Right ventricle myocardium superior (tissue), 1 donor: Measurements from ENCODE around the gene GNE. TPM values are rescaled to one million over a fixed set of nuclear protein-coding genes. Genes with fewer than 3 reads are reported as not detected.
A peak's percentile ranks its signal among the peaks of the same experiment; 100 is the strongest.
"Not testable (repeated sequence)": the region's sequence is repeated elsewhere in the genome, so short reads cannot be mapped to it uniquely, and the experiment has no call there.

Source experiments
- ATAC-seq: fragments of 200-7000 bp; cut with Tn5 transposase; one replicate; pipeline ENCODE4 v1.9.1; 2020; ENCODE audit warnings: mild to moderate bottlenecking; ENCODE audit not compliant: poor library complexity
- DNase-seq: peaks from one replicate; pipeline ENCODE4 v3.0.0-alpha.2; 2020
- intact Hi-C: fragments of 100-400 bp; cut with DNase I; formaldehyde crosslinking; loops from one replicate; pipeline ENCODE4 v1.11.2; 2022
- long read RNA-seq: library from polyadenylated mRNA; unstranded; transcript quantifications from one replicate; pipeline ENCODE4 v2.0.0, GENCODE V29; 2021
- total RNA-seq: library from RNA; stranded (reverse); fragmentation: NEBNext Ultra II Directional; extraction: Animal tissue kit (Norgen Biotek cat#: 25700); gene quantifications from one replicate; pipeline ENCODE4 v1.2.1, GENCODE V29; 2021
- donor health status: DM: no; HTN: yes; CAD: no; lungs with severe emphysema.

GNE gene, protein sequence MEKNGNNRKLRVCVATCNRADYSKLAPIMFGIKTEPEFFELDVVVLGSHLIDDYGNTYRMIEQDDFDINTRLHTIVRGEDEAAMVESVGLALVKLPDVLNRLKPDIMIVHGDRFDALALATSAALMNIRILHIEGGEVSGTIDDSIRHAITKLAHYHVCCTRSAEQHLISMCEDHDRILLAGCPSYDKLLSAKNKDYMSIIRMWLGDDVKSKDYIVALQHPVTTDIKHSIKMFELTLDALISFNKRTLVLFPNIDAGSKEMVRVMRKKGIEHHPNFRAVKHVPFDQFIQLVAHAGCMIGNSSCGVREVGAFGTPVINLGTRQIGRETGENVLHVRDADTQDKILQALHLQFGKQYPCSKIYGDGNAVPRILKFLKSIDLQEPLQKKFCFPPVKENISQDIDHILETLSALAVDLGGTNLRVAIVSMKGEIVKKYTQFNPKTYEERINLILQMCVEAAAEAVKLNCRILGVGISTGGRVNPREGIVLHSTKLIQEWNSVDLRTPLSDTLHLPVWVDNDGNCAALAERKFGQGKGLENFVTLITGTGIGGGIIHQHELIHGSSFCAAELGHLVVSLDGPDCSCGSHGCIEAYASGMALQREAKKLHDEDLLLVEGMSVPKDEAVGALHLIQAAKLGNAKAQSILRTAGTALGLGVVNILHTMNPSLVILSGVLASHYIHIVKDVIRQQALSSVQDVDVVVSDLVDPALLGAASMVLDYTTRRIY
- 12.4 TPM for total RNA-seq
- long read RNA-seq, full-length matches to known transcripts: 1 of 2 reads
- long read RNA-seq, partial matches to known transcripts: 1 of 2 reads
- long read RNA-seq, other reads (novel, unspliced or antisense): 0 of 2 reads

DNA sequence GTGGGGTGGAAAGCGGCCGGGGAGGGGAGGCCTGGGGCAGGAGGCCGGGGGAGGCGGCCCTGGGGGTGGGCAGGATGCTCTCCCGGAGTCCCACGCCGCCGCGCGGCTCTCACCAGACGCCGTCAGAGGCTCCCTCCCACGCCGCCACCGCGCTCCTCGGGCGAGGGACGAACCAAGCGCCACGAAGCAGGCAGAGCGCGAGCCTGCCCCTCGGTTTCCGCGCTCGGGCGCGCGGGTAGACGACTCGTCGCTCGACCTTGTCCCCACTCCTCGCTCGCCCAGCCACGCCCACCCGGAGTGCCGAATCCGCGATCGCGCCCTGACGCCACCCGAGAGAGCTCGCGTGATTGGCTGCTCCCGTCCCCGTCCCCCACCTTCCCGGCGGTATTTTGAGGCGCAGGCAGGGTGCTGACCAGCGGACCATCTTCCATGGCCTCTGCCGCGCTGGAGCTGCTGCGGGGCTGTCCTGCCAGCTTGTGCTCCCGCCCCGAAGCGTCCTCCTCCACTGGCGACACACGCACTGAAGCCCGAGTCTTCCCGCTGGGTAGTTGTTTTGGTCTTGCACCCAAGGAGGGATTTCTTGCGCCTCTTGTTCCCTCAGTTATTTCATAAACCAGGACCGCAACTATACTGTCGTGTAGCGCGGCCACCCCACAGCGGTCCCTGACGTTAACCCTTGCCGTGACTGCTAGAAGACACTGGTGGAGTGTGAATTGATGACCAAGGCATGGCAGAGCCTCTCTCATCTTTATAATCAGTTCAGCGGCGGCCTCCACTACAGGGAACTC, at the start of gene GNE:
Gene GNE, minus strand, starts transcription at position 241 of the 788 bp plus-strand sequence. CDS start 9,093 bp downstream, outside the sequence.
- intact Hi-C loops: loop anchor here (5.0 kb wide), 1 partner anchor 69 kb away; no protein-coding TSS in a partner anchor
- DNase-seq: peak; percentile 99
- peak; percentile 99 for ATAC-seq

DNA sequence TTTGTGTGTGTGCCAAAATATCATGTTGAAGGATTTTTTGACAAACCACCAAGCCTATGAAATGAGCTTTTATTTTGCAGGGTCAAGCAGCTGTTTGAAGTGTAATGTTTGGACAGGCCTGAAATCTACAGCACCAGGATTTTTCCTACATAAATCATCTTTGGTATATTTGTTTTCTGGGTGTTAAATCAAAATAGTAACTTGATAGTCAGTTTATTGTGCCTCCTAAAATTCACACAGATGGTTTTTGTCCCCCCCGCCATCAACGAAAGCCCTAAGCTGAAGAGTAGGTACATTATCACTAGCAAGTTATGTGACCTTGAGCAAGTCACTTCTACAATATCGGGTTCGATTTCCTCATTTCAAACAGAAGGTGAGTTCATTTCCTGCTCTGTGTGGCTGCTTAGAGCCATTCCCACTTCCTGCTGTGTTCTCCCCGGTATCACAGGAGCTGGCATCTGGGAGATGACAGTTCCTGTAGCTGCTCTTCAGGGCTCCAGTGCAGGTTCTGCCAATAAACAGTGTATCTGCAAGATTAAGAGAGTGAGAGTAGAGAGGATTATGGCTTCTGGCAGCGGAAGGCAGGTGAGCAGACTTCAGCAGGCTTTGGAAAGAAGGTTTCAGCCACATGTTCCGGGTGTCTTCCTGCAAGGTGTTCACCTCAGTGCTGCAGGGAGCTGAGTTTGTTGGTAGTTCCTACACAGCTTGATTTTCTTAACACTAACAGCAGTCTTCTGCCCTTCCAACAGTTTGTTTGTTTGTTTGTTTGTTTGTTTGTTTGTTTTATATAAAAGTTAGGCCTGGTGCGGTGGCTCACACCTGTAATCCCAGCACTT, 48.4 kb upstream of the GNE start:
- DNase-seq (no peak), ATAC-seq (no peak)
- intact Hi-C loops: no loop called here

DNA sequence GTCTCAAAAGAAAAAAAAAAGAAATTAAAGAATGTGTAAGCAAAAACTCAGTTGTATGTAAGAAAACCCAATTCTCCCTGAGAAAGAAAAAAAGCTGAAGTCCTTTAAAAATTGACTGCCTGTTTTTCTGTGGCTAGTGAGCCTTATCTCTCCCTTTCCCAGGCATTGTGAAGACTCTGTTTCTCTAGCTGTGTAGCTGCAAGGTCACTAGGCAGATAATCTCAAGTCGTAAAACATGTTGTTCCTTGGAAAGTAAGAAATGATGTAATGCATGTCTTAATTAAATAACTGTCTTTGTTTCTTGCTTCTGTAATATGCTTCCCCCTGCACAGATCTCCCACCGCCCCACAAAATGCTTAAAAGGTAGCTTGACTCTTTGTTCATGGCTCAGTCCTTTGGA, 46.1 kb upstream of the GNE start:
- intact Hi-C loops, ATAC-seq, DNase-seq: not testable (repeated sequence)

DNA sequence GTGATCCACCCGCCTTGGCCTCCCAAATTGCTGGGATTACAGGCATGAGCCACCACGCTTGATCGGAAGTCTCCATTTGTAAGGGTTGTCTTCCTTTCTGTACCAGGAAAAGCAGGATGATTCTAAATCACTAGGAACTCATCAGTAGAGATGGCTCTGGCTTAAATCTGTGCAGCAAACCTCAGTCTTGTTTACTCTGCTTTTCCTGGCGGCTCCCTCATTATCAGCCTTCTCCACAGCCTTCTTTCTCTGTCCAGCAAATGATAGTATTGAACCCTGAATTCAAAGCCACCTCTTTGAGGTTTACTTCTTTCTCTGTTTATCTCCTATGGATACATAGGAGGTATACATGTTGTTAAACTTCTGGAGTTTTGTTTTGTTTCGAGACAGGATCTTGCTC, 43.0 kb upstream of the GNE start:
- no peak for DNase-seq
- intact Hi-C loops: no loop called here
- no peak for ATAC-seq

DNA sequence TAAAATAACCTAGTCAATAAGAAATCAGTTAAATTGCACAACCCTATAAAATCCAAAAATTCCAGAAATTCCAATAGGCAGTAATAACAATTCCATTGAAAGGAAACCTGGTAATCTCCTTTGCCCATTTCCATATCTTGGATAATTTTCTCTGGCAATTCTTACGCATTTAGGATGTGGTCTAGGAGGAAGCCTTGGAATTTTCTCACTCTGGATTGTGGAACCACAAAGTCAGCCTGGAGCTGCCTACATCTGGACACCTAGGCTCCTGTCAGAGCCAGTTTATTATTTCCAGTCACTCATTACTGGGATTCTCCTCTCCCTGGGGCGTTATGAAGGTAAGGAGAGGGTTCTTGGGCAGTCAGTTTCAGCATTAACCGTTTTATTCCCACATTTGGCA, 40.3 kb upstream of the GNE start:
- DNase-seq (no peak), ATAC-seq (no peak)
- intact Hi-C loops: no loop called here

DNA sequence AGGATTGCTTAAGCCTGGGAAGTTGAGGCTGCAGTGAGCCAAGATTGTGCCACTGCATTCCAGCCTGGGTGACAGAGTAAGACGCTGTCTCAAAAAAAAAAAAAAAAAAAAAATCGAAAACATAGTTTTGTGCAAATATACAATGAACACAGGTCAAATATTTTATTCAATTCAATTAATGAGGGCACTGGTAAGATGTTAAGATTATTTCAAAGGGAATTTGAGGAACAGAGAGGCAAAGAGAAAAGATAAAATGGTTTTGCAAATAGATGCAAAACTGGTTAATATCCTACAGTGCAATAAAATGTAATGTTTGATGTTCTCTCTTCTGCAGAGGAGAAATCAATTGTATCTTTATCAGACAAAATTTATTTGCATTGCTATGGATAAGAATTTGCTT, 39.5 kb upstream of the GNE start:
- intact Hi-C loops: no loop called here
- DNase-seq (no peak), ATAC-seq (no peak)

DNA sequence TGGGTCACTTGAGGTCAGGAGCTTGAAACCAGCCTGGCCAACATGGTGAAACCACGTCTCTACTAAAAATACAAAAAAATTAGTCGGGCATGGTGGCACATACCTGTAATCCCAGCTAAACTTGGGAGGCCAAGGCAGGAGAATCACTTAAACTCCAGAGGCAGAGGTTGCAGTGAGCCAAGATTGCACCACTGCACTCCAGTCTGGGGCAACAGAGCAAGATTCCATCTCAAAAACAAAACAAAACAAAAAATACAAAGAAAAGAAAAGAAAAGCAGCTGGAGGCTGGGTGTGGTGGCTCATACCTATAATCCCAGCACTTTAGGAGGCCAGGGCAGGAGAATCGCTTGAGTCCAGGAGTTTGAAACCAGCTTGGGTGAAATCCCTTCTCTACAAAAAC, 36.7 kb upstream of the GNE start:
- ATAC-seq, intact Hi-C loops, DNase-seq: not testable (repeated sequence)

DNA sequence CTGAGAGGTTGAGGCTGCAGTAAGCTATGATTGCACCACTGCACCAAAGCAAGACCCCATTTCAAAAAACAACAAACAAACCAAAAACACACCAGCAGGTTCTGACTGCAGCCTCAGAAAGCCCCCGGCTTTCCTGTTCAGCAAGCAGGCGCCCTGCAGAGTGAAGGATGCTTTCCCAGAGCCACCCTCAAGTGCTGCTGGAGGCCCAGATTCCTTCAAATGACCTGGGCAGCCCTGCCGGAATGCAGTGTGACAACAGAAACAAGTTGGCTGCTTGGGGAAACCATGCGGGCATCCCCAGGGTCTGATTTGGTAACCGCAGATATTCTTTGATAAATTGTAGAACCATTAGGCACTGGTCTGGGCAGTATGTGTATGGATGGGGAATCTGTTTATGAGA, 35.7 kb upstream of the GNE start:
- intact Hi-C loops: no loop called here
- ATAC-seq (no peak), DNase-seq (no peak)

DNA sequence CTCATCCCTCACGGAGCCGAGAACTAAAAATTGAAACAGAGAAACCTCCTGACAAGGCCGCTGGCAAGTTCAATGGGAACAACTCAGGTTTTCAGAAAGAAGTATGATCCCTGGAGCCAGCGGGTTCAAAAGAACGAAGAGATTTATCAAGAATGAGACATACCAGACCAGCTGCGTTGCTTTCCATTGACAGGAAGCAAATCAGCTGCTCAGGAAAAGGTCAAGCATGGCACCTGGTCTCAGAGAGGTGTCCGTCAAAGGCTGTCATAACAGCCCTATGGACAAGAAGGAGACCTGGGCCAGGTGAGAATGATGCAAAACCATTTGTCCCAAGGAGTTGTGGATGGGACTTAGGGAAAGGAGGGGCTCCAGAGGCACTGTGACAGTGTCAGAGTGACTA, 34.9 kb upstream of the GNE start:
- intact Hi-C loops: no loop called here
- DNase-seq (no peak), ATAC-seq (no peak)

DNA sequence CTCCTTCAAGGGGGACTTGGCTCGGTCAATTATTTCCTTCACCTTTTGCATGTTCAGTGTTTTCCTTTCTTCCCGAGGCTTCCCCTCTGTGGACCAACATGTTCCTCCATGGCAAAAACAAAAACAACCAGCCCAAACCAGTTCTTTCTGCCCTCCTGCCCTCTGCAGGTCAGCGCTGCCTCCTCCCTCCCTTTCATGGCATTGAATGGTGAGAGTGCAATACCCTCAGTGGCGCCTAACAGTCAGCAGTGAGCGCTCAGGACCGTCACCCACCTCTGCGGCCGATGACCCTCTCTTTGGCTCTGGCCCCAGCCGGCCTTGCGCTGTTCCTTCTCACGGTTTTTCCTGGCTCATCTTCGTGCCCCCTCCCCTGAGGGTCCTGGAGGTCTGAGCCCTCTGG, 34.4 kb upstream of the GNE start:
- no peak for ATAC-seq
- intact Hi-C loops: no loop called here

DNA sequence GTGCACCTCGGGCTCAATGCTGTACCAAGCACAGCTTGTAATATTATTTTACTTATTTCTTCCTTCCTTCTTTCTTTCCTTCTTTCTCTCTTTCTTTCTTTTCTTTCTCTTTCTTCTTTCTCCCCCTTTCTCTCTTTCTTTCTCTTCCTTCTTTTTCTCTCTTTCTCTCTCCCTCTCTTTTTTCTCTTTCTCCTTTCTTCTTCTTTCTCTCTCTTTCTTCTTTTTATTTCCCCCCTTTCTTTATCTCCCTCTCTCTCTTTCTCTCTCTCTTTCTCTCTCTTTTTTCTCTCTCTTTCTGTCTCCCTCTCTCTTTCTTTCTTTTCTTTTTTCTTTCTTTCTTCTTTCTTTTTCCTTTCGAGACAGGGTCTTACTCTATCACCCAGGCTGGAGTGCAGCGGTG, 32.7 kb upstream of the GNE start:
- ATAC-seq (no peak), DNase-seq (no peak)
- intact Hi-C loops: no loop called here

More for the DNA sequence above, 34.4 kb upstream of the GNE start:
- DNase-seq: no peak

DNA sequence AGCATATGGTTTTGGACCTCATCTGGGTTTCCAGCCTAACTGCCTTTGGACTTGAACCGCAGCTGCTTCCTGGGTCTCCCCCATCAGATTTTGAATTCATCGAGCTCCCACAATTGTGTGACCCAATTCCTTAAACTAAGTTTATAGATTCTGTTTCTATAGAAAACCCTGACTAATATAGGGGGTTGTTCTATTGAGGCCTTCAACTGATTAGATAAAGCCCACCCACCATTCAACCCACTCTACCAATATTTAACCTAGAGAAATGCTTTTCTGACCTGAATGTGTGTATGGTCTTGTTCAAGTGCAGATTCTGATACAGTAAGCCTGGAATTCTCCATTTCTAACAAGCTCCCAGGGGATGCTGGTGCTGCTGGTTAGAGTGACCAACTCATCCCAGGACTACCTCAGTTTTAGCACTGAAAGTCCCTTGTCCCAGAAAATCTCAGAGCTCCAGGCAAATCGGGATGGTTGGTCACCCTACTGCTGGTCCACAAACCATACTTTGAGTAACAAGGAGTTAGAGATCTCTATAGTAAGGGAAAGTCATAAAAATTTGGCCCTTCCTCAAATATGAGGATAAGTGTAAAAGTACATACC, 31.7 kb upstream of the GNE start:
- intact Hi-C loops: no loop called here
- ATAC-seq: no peak
- DNase-seq: no peak

DNA sequence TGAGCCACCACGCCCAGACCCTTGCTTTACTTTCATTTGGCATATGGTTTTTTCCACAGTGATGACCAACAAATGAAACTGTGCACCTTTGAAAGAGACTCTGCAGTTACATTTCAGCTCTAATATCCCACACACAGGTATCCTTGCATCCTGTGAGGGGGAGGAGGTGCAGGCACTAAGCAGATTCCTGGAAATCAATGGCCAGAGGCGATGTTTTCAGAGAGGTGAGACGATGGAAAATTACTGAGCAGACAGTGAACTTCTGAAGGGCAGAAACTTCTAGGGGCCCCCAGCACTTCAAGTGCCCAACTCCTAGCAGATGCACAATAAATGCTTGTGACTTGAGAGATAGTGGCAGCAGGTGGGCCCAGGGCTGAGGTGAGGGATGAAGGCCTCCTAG, 29.8 kb upstream of the GNE start:
- no peak for ATAC-seq
- DNase-seq: no peak
- intact Hi-C loops: no loop called here

DNA sequence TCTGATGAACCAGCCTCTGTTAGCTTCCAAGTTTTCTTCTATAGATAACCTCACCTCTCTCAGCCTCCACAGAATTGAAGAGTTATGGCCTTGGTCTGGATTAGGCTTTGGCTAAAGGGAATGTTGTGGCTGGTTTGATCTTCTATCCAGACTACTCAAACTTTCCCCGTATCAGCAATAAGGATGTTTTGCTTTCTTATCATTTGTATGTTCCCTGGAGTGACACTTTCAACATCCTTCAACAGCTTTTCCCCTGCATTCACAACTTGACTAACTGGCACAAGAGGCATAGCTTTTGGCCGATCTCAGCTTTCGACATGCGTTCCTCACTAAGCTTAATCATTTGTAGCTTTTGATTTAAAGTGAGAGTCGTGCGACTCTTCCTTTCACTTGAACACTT, 28.1 kb upstream of the GNE start:
- intact Hi-C loops: no loop called here
- DNase-seq (no peak), ATAC-seq (no peak)

DNA sequence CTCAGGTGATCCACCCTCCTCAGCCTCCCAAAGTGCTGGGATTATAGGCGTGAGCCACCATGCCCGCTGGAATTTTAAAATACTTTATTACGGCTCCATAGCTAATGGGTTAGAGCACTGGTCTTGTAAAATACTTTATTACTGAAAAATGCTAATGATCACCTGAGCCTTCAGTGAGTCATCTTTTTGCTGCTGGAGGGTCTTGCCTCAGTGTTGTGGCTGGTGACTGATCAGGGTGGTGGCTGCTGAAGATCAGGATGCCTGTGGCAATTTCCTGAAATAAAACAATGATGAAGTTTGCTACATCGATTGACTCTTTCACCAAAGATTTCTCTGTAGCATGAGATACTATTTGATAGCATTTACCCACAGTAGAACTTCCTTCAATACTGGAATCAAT, 26.0 kb upstream of the GNE start:
- no peak for ATAC-seq
- DNase-seq: no peak
- intact Hi-C loops: no loop called here

DNA sequence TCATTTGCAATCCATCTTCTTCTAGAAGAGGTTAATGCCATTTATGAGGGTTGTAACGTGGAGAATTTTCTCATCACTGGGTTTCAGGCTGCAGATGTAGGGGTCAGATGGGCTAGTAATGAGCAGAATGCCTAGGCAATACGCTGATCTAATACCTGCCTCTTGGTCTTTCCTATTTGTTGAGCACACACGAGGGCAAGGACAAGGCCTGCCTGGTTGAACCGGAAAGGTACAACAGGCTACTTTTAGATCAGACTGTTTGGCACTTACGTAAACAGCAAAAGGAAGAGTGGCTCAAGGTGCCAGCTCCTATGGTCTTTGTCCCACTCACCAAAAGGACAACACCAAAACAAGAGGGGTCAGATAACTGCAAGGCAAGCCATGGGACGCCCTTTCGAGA, 24.0 kb upstream of the GNE start:
- intact Hi-C loops: no loop called here
- no peak for ATAC-seq
- DNase-seq: no peak

DNA sequence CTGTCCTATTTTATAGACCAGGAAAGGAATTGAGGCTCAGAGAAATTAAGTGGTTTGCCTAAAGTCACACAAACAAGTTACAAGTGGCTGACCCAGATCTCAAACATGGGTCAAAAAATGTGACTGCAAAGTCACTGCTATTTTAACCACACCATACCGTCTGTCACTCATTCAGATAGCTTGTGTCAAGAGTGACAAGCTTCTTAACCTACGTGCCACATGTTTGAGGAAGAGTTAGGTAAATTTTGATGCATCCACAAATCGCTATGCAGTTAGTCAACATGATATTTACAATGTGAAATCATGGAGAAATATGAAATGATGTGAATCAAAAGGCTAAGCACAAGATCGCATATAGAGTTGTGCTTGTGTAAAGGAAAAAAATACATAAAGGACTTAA, 22.7 kb upstream of the GNE start:
- ATAC-seq: no peak

DNA sequence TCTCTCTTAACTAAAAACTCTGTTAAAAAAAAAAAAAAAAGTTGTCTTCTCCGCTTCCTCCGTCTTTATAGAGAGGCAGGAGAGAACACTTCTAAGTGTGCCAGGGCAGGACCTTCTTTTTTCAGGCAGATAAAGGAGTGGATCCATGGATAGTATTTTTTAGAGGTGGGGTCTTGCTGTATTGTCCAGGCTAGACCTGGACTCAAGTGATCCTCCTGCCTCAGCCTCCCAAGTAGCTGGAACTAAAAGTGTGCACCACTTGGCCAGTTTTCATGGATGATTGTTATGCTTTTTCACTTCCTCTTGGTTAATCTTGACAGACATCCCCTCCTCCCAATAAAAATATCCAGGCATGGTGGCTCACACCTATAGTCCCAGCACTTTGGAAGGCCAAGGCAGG, 20.0 kb upstream of the GNE start:
- DNase-seq (no peak), ATAC-seq (no peak)
- intact Hi-C loops: no loop called here

More for the DNA sequence above, 22.7 kb upstream of the GNE start:
- intact Hi-C loops: no loop called here
- DNase-seq: no peak
